Measurements from ENCODE around the gene PPP1R16B.

Gene PPP1R16B

GRCh38 chr20:38963745-38964144, 158.2 kb downstream of the PPP1R16B start:
- no peak for DNase-seq (ENCODE audit: low read depth, low spot score)

GRCh38 chr20:38965264-38965663, 159.8 kb downstream of the PPP1R16B start:
- no peak for DNase-seq (ENCODE audit: low read depth, low spot score)

- DNase-seq (ENCODE audit: low read depth, low spot score), result no peak
Observed at GRCh38 chr20:38968090-38968489, 162.6 kb downstream of the PPP1R16B start.

GRCh38 chr20:38969708-38970107, 164.2 kb downstream of the PPP1R16B start:
- DNase-seq (ENCODE audit: low read depth, low spot score), result no peak

- no peak for DNase-seq (ENCODE audit: low read depth, low spot score)
Observed at GRCh38 chr20:38970302-38970701, 164.8 kb downstream of the PPP1R16B start.

Measured in smooth muscle cell of the brain vasculature (primary cell).